HG02840 (cell line): Measurements from ENCODE around the gene ACSF3.
A peak's percentile ranks its signal among the peaks of the same experiment; 100 is the strongest.

ENCODE experiments used
- ATAC-seq: cut with Tn5 transposase; IDR thresholded peaks from one replicate; pipeline ENCODE4 v1.9.1; 2021; ENCODE audit warnings: mild to moderate bottlenecking, moderate library complexity, moderate number of reproducible peaks; ENCODE audit not compliant: unreplicated experiment, low FRiP score

The ACSF3 gene

GRCh38 chr16:89105599-89106151 lies 12.0 kb downstream of the ACSF3 start:
- ATAC-seq: no peak

- ATAC-seq: no peak
These were observed 13.0 kb downstream of the ACSF3 start for GRCh38 chr16:89106533-89107202.

GRCh38 chr16:89107203-89107582 lies 13.5 kb downstream of the ACSF3 start:
- ATAC-seq: no peak

GRCh38 chr16:89108416-89108815 lies 14.8 kb downstream of the ACSF3 start:
- ATAC-seq: no peak

- no peak for ATAC-seq
These were observed 17.0 kb downstream of the ACSF3 start for GRCh38 chr16:89110641-89111040.

- no peak for ATAC-seq
These were observed 17.6 kb downstream of the ACSF3 start for GRCh38 chr16:89111263-89111662.

- ATAC-seq: no peak
These were observed 18.9 kb downstream of the ACSF3 start for GRCh38 chr16:89112377-89113151.

GRCh38 chr16:89113152-89113547 lies 19.5 kb downstream of the ACSF3 start:
- no peak for ATAC-seq

- no peak for ATAC-seq
These were observed 20.0 kb downstream of the ACSF3 start for GRCh38 chr16:89113661-89114060.

- ATAC-seq: no peak
These were observed 20.7 kb downstream of the ACSF3 start for GRCh38 chr16:89114159-89114981.

- peak; percentile 57 for ATAC-seq
These were observed 21.7 kb downstream of the ACSF3 start for GRCh38 chr16:89115216-89115861.

- no peak for ATAC-seq
These were observed 22.9 kb downstream of the ACSF3 start for GRCh38 chr16:89116341-89117226.

- no peak for ATAC-seq
These were observed 23.7 kb downstream of the ACSF3 start for GRCh38 chr16:89117227-89117974.

- no peak for ATAC-seq
These were observed 24.3 kb downstream of the ACSF3 start for GRCh38 chr16:89117975-89118289.

- no peak for ATAC-seq
These were observed 24.9 kb downstream of the ACSF3 start for GRCh38 chr16:89118361-89119165.

GRCh38 chr16:89119166-89119621 lies 25.5 kb downstream of the ACSF3 start:
- no peak for ATAC-seq

- no peak for ATAC-seq
These were observed 26.0 kb downstream of the ACSF3 start for GRCh38 chr16:89119661-89120141.

GRCh38 chr16:89120281-89120680 lies 26.6 kb downstream of the ACSF3 start:
- ATAC-seq: no peak
